GM18502 (cell line): Measurements from ENCODE around the gene THYN1.
A peak's percentile ranks its signal among the peaks of the same experiment; 100 is the strongest.

Experiments used
- ATAC-seq: cut with Tn5 transposase; IDR thresholded peaks from one replicate; pipeline ENCODE4 v1.9.1; 2021; ENCODE audit warnings: mild to moderate bottlenecking; ENCODE audit not compliant: unreplicated experiment, poor library complexity

The THYN1 gene

DNA sequence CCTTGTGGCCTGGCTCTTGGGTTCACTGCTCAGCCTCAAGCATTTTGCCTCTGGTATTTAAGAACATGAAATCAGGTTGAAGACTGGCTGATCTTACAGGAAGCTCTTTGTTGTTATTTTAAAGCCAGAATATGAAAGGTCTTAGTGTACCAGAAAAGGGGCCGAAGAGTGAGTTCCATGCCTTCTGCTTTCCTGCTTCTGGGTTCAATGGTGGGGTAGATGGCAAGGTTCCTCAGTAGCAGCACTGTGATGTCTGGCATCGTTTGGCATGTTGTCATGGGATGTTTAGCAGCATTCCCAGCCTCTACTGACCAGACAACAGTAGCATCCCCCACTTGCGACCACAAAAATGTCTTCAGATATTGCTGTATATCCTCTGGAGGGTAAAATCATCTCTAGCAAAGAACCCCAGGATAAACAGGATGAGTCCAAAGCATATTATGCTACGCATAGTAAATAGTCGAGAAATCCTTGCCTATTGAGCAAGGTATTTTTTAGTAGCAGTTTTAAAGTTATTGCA, 26.3 kb downstream of the THYN1 start:
- no peak for ATAC-seq

DNA sequence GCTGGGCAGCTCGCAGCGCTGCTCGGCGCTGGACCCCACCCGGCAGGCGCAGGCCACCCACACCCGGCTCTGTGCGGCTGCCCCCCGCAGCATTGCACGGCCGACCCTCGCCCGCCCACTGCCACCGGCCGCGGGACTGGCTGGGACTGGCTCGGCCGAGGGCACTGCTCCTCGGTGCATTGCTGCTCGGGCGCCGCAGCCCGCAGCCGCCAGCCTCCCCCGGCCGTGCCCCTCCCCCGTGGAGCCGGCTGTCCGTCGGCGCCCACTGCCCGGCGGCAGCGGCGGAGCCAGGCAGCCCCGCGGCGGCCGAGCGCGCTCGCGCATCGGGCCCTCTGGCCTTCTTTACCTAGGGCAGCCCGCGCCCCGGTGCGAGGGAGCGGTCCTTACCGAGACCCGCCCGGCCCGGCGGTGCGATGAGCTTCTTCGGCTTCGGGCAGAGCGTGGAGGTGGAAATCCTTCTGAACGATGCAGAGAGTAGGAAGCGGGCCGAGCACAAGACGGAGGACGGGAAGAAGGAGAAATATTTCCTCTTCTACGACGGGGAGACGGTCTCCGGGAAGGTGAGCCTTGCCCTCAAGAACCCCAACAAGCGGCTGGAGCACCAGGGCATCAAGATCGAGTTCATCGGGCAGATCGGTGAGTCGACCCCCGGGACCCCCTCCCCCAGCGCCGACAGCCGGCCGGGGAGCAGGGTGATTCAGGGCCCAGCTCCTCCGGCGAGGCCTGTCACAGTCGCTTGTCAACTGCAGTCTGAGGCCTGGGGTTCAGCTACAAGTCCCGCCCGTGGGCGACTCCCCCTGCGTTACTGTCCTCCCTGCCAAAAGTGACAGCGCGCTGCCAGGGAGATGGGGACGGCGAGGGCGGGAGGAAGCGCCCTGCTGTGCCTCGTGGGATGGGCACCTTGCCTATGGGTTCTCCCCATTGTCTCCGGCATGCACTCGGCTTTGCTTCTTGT, 28.2 kb downstream of the THYN1 start:
- ATAC-seq, result peak; percentile 25

DNA sequence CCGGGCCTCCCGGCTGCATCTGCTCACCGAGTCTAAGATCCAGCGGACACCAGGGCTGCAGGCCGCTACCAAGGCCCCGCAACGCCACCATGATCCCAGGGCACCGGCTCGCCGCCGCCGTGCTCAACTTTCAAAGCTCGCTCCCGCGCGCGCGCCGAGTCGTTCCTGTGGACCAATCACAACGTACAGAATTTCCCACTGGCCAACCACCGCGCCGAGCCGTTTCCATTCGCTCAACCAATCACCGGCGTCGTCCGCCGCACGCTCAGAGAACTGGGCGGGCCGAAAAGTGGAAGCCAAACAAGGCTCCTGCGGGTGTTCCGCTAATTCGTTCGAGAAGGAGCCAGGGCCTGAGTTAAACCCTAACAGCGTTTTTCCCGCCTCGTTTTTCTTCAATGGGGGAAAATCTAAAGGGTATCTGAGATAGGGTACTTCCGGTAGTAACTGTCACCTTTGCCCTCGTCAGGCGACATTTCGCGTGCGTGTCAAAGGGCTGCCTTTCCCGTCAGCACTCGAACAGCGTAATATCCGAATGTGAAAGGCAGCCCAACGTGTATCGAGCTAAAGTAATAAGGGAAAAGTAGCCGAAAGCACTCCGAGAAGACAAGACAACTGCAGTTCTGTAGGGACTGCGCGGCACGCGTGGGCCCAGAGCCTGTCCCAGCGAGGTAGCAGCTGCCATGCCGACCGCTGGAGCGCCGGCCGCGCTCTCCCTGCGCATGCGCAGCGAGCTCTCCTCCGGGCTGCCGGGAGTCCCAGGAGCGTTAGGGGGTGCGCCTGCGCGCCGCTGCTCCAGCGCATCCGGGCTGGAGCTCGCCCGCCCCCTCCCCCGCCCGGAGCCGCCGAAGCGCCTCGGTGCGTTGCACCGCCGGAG, 29.1 kb downstream of the THYN1 start, which contains the start of the genes NCAPD3 and VPS26B:
Gene NCAPD3 (minus strand): TSS at position 132 of the 874 bp plus-strand sequence. CDS start 41 bp downstream, at position 91.
Gene VPS26B (plus strand): TSS at position 836 of the 874 bp plus-strand sequence. CDS start 452 bp downstream, outside the sequence.
- peak; percentile 78 for ATAC-seq

DNA sequence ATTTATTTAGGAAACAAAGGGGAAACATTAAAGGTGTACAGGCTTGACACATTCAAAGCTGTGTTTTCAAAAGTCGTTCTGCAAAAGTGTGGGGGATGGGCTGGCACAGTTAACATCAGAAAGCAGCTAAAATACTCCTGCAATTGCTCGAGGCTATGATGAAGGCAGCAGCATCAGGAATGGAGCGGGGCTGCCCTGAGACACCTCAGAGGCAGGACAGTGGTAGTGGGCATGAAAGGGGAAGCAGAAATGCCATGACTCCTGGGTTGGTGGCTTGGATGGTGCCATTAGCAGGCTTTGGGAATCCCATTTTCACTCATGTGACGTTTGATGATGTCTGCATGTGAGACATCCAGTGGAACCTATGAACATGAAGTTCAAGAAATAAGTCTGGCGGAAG, 30.0 kb downstream of the THYN1 start:
- ATAC-seq, result no peak

DNA sequence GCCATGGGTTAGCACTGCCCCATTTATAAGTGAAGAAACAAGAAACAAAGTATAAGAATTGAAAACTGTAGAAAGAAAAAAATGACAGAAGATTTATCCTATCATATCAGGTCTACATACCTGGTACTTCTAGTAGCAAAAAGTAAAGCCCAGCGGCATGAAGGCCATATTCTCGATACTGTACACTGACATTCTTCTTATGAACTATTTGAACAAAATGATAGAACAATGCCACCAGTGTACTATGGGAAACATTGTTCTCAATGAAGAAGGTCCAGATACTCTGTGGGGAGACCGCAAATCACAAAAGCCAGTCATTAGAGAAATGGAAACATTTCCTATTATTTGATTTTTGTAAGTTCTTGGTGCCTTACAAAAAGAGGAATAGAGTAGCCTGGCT, 36.3 kb downstream of the THYN1 start:
- ATAC-seq, result no peak

DNA sequence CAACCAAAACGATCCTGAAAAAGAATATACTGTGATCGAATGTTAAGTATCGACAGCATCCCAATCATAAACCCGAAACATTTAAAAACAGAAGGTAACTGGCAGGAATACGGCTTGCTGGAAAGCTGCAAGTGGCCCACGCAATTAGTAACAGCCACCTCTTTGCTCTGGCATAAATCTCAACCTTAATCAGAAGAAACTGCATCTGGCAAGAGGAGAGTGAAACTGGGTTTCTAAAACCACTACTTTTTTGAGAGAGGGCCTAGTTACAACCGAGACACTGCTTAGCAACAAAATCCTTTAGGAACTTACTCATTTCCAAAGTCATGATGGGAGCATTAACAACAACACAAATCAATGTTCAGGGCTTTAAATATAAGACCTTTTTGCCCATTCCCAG, 37.3 kb downstream of the THYN1 start:
- no peak for ATAC-seq

DNA sequence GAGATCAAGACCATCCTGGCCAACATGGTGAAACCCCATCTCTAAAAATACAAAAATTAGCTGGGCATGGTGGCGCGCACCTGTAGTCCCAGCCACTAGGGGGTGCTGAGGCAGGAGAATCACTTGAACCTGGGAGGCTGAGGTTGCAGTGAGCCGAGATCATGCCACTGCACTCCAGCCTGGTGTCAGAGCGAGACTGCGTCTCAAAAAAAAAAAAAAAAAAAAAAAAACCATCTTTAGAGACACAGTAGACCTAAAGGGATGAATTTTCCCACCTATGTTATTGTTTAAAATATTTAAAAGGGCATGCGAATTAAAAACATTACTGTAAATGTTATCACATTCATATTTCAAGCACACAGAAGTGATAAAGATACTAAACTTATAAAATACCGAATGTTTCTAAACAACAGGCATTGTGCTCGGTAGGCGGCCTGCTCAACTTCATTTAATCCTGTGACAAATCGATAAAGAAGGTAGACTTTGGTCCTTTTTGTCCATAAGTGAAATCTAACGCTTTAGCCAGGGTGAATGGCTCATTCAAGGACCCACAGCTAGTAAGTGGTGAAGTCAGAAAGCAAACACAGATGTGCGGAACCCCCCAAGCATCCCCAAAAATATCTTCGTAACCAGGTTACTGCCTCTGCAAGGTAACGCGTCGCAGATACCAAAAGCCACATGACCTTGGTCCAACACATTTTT, 45.5 kb downstream of the THYN1 start:
- no peak for ATAC-seq

DNA sequence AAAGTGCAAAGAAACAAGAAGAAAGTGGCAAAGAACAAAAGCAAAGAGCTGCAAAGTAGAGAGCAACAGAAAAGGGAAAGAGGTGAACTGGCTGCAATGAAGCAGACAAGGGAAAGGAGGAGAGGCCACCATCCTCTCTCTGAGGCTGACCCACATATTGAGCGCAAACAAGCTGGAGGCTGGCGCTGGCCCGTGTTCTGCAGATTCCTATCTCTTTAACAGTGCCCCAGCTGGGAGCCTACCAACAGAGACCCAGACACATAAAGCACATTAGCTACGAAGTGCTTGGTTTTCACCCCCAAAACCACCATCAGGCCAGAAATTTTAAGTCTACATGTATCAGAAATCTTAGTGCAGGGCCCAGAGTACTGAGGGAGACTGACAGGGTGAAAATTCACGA, 47.0 kb downstream of the THYN1 start:
- ATAC-seq, result no peak

DNA sequence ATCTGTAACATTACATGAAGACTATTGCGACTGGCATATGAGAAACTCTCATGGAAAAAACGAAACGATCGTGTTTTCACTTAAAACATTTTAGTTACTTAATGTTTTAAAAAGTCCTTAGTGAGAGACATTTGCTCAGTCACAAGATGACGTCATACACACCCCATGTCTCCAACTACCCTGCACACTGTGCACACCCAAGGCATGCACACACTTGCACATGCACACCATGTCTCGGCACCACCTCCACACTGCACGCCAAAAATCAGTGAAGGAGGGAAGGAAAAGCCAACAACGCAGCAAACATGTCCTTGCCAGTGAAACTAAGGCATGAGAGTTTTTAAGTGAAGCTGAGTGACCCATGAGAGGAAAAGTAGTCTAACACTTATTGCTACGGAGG, 47.4 kb downstream of the THYN1 start:
- ATAC-seq, result no peak

DNA sequence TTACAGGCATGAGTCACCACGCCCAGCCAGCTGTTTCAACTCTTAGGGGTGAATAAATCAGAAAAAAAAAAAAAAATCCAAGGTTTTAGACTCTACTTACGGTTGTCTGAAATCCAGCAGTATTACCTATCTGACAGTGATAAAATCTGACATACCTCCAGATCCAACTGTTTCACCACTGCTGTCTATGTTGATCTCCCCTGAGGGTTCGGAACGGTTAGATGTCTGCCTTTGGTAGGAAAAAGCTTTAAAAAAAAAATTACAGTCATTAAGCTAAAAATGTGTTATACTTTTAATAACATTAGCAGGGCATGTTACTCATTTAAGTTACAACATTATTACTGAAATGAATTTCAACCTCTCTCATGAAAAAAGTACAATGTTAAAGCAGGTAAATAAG, 50.5 kb downstream of the THYN1 start:
- no peak for ATAC-seq

DNA sequence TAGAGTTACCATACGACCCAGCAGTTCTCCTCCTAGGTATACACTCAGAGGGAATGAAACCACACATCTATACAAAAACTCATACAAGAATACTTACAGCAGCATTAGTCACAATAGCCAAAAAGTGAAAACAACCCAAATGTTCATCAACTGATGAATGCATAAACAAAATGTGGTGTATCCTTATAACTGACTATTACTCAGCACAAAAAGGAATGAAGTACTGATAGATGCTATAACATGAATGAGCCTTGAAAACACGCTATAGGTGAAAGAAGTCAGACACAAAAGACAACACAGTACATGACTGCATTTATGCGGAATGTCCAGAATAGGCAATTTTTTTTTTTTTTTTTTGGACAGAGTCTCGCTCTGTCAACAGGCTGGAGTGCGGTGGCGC, 52.5 kb downstream of the THYN1 start:
- no peak for ATAC-seq

DNA sequence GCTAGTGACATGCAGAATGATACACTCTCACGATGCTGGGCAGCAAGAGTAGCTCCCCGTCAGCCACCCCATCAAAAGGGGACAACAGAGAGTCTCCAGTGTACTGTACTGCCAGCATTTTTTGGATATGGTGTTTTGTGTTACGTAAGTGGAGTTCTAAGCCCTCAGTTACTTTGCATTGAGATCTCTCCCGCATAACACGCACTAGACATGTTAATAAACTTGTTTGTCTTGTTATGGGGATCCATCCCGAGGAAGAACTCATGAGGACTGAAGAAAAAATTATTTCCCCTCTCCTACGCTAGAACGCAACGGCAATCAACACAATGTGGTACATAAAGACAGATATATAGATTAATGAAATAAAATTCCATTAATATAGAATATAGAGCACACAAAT, 53.6 kb downstream of the THYN1 start:
- ATAC-seq, result no peak
